Activated T-cell treated with anti-CD3 and anti-CD28 coated beads, Interleukin-2, amount 50 U/mL, for 4 hours (primary cell): Measurements from ENCODE around the gene SHC1. TPM values are rescaled to one million over a fixed set of nuclear protein-coding genes. Genes with fewer than 3 reads are reported as not detected.

Source experiments
- ATAC-seq, 2 donors: fragments of 200-7000 bp; cut with Tn5 transposase; one replicate each; pipeline ENCODE4 v1.10.0; 2021
- DNase-seq: peaks from one replicate; pipeline ENCODE4 v3.0.0-alpha.2; 2020
- H3K27me3 Mint-ChIP-seq: one replicate; pipeline ENCODE4 v1.8.0; 2021; ENCODE audit warnings: low read depth, mixed read lengths
- H3K36me3 Mint-ChIP-seq: one replicate; pipeline ENCODE4 v1.8.0; 2022; ENCODE audit warnings: mixed read lengths; ENCODE audit not compliant: insufficient read depth
- H3K4me1 Mint-ChIP-seq: one replicate; pipeline ENCODE4 v1.8.0; 2021; ENCODE audit warnings: low read depth, mixed read lengths
- H3K4me3 Mint-ChIP-seq: one replicate; pipeline ENCODE4 v1.8.0; 2021; ENCODE audit warnings: mild to moderate bottlenecking, moderate library complexity, mixed read lengths
- H3K9me3 Mint-ChIP-seq: one replicate; pipeline ENCODE4 v1.8.0; 2021; ENCODE audit warnings: mixed read lengths
- total RNA-seq, 3 donors: library from RNA; stranded (reverse); gene quantifications; one replicate each; pipeline ENCODE4 v1.2.1, GENCODE V29; 2021

The SHC1 gene
- total RNA-seq, 3 donors from 2014 or later, result 38.7 to 43.7 (median 39.2) TPM

- no peaks in the 10 kb centered on the region for H3K36me3 Mint-ChIP-seq
- DNase-seq, result no peak
- H3K9me3 Mint-ChIP-seq, result no peaks in the 10 kb centered on the region
- peak overlapping the region; percentile 51 for H3K4me3 Mint-ChIP-seq
- no peaks in the 10 kb centered on the region for H3K27me3 Mint-ChIP-seq
- H3K4me1 Mint-ChIP-seq, result peaks cover 75% of the 10 kb centered on the region
- no peak for ATAC-seq
These were observed 41.5 kb upstream of the SHC1 start for GRCh38 chr1:155012026-155012546.

- Mint-ChIP-seq H3K4me1 (peaks cover 75% of the 10 kb centered on the region), H3K36me3 (peaks cover 1% of the 10 kb centered on the region), H3K9me3 (no peaks in the 10 kb centered on the region), H3K27me3 (no peaks in the 10 kb centered on the region), H3K4me3 (peak overlapping the region; percentile 86)
- no peak for ATAC-seq
- no peak for DNase-seq
These were observed 41.0 kb upstream of the SHC1 start for GRCh38 chr1:155011437-155012025.

- DNase-seq (no peak), ATAC-seq (no peak)
- no peaks in the 10 kb centered on the region for H3K27me3 Mint-ChIP-seq
- no peaks in the 10 kb centered on the region for H3K9me3 Mint-ChIP-seq
- peak overlapping the region; percentile 86 for H3K4me3 Mint-ChIP-seq
- peaks cover 75% of the 10 kb centered on the region for H3K4me1 Mint-ChIP-seq
- H3K36me3 Mint-ChIP-seq, result peaks cover 1% of the 10 kb centered on the region
These were observed 40.5 kb upstream of the SHC1 start for GRCh38 chr1:155011004-155011416.

- ATAC-seq (no peak), DNase-seq (no peak)
- H3K4me1 Mint-ChIP-seq, result peaks cover 75% of the 10 kb centered on the region
- no peaks in the 10 kb centered on the region for H3K9me3 Mint-ChIP-seq
- peak overlapping the region; percentile 86 for H3K4me3 Mint-ChIP-seq
- H3K27me3 Mint-ChIP-seq, result no peaks in the 10 kb centered on the region
- peaks cover 1% of the 10 kb centered on the region for H3K36me3 Mint-ChIP-seq
These were observed 39.8 kb upstream of the SHC1 start for GRCh38 chr1:155010211-155010918.

GRCh38 chr1:155009742-155010141, 39.2 kb upstream of the SHC1 start:
- no peak for ATAC-seq
- H3K4me3 Mint-ChIP-seq, result peak overlapping the region; percentile 86
- no peaks in the 10 kb centered on the region for H3K27me3 Mint-ChIP-seq
- H3K9me3 Mint-ChIP-seq, result no peaks in the 10 kb centered on the region
- H3K36me3 Mint-ChIP-seq, result peaks cover 1% of the 10 kb centered on the region
- H3K4me1 Mint-ChIP-seq, result peaks cover 75% of the 10 kb centered on the region
- DNase-seq, result no peak

- Mint-ChIP-seq H3K9me3 (no peaks in the 10 kb centered on the region), H3K4me1 (peaks cover 75% of the 10 kb centered on the region), H3K4me3 (peak overlapping the region; percentile 86), H3K27me3 (no peaks in the 10 kb centered on the region), H3K36me3 (peaks cover 1% of the 10 kb centered on the region)
- DNase-seq (no peak), ATAC-seq (no peak)
These were observed 38.7 kb upstream of the SHC1 start for GRCh38 chr1:155009221-155009711.

- peaks cover 1% of the 10 kb centered on the region for H3K36me3 Mint-ChIP-seq
- H3K27me3 Mint-ChIP-seq, result no peaks in the 10 kb centered on the region
- ATAC-seq, result peak; percentile 12 to 19
- peaks cover 73% of the 10 kb centered on the region for H3K4me1 Mint-ChIP-seq
- peak; percentile 51 for DNase-seq
- no peaks in the 10 kb centered on the region for H3K9me3 Mint-ChIP-seq
- peak overlapping the region; percentile 86 for H3K4me3 Mint-ChIP-seq
These were observed 37.7 kb upstream of the SHC1 start for GRCh38 chr1:155008015-155008941.

- no peak for ATAC-seq
- peaks cover 64% of the 10 kb centered on the region for H3K4me1 Mint-ChIP-seq
These were observed 36.8 kb upstream of the SHC1 start for GRCh38 chr1:155007251-155007828.

GRCh38 chr1:155006601-155007101, 36.1 kb upstream of the SHC1 start:
- Mint-ChIP-seq H3K36me3 (peaks cover 1% of the 10 kb centered on the region), H3K27me3 (no peaks in the 10 kb centered on the region), H3K4me3 (peak overlapping the region; percentile 51), H3K4me1 (peaks cover 58% of the 10 kb centered on the region), H3K9me3 (no peaks in the 10 kb centered on the region)
- no peak for DNase-seq
- peak; percentile 44 to 45 for ATAC-seq

More at GRCh38 chr1:155007251-155007828, 36.8 kb upstream of the SHC1 start:
- H3K4me3 Mint-ChIP-seq, result no peak overlapping the region
- no peaks in the 10 kb centered on the region for H3K9me3 Mint-ChIP-seq
- H3K36me3 Mint-ChIP-seq, result peaks cover 1% of the 10 kb centered on the region
- DNase-seq, result no peak
- H3K27me3 Mint-ChIP-seq, result no peaks in the 10 kb centered on the region

- Mint-ChIP-seq H3K27me3 (no peaks in the 10 kb centered on the region), H3K9me3 (no peaks in the 10 kb centered on the region), H3K4me1 (peaks cover 49% of the 10 kb centered on the region), H3K36me3 (peaks cover 1% of the 10 kb centered on the region), H3K4me3 (peak overlapping the region; percentile 26)
- no peak for ATAC-seq
- DNase-seq, result no peak
These were observed 34.8 kb upstream of the SHC1 start for GRCh38 chr1:155005076-155006011.

GRCh38 chr1:155004352-155005075, 34.0 kb upstream of the SHC1 start:
- DNase-seq (no peak), ATAC-seq (no peak)
- peak overlapping the region; percentile 91 for H3K4me3 Mint-ChIP-seq
- peaks cover 47% of the 10 kb centered on the region for H3K4me1 Mint-ChIP-seq
- H3K36me3 Mint-ChIP-seq, result peaks cover 1% of the 10 kb centered on the region
- no peaks in the 10 kb centered on the region for H3K9me3 Mint-ChIP-seq
- H3K27me3 Mint-ChIP-seq, result no peaks in the 10 kb centered on the region

GRCh38 chr1:155003766-155004351, 33.3 kb upstream of the SHC1 start:
- Mint-ChIP-seq H3K4me3 (peak overlapping the region; percentile 91), H3K4me1 (peaks cover 51% of the 10 kb centered on the region), H3K27me3 (no peaks in the 10 kb centered on the region), H3K9me3 (no peaks in the 10 kb centered on the region), H3K36me3 (peaks cover 1% of the 10 kb centered on the region)
- DNase-seq, result no peak
- no peak for ATAC-seq
